ENCODE measurements around the gene NTF4. TPM values are rescaled to one million over a fixed set of nuclear protein-coding genes. Genes with fewer than 3 reads are reported as not detected.

NTF4 gene
- total and polyA plus RNA-seq, 2 of the 13 experiments (the other 11 are each of a cell fraction or from before 2014, with no cell fraction given), result not detected

GRCh38 chr19:49085020-49085867 is 20.6 kb upstream of the NTF4 start, which contains the start of gene SNRNP70 (continued):
- TF ChIP-seq YY1 (IDR thresholded peaks at IDR 0.05; ENCODE audit: insufficient read depth, insufficient replicate concordance, low read depth, low read length) (peak; percentile 44), ZNF674 (CRISPR knock-in tag; IDR thresholded peaks at IDR 0.05; ENCODE audit: low read depth) (no peak), FOXP1 (IDR thresholded peaks at IDR 0.05) (no peak), FOXP1 (CRISPR knock-in tag; IDR thresholded peaks at IDR 0.05) (no peak), HOXA3 (CRISPR knock-in tag; IDR thresholded peaks at IDR 0.05) (peak; percentile 87), MEIS2 (CRISPR knock-in tag; IDR thresholded peaks at IDR 0.05) (peak; percentile 80), THAP8 (CRISPR knock-in tag; IDR thresholded peaks at IDR 0.05; ENCODE audit: borderline replicate concordance) (no peak), ZNF691 (CRISPR knock-in tag; IDR thresholded peaks at IDR 0.05; ENCODE audit: borderline replicate concordance, low read depth) (peak; percentile 79), ZZZ3 (CRISPR knock-in tag; IDR thresholded peaks at IDR 0.05; ENCODE audit: borderline replicate concordance) (peak; percentile 96; the same call in 1 of the 2 replicates), REST (IDR thresholded peaks at IDR 0.05; ENCODE audit: borderline replicate concordance in 1 of 2, low read depth in 1 of 2, low read length in 2 of 2) (peak in 1 of 2 experiments; percentile 74; a peak in 1 of 4 replicates), PRDM15 (CRISPR knock-in tag; IDR thresholded peaks at IDR 0.05) (peak; percentile 60; the same call in 1 of the 2 replicates), ZNF547 (CRISPR knock-in tag; IDR thresholded peaks at IDR 0.05) (no peak; the same call in 1 of the 2 replicates), ZNF274 (CRISPR knock-in tag; IDR thresholded peaks at IDR 0.05) (no peak; the same call in 1 of the 2 replicates), WIZ (CRISPR knock-in tag; IDR thresholded peaks at IDR 0.05) (0 out of 2 replicates have a peak, but pooled peaks have one; percentile 24), MED1 (CRISPR knock-in tag; IDR thresholded peaks at IDR 0.05) (peak; percentile 68), TBX2 (CRISPR knock-in tag; IDR thresholded peaks at IDR 0.05; ENCODE audit: borderline replicate concordance) (peak; percentile 80), NR2F1 (CRISPR knock-in tag; IDR thresholded peaks at IDR 0.05) (no peak), ZFP41 (CRISPR knock-in tag; IDR thresholded peaks at IDR 0.05; ENCODE audit: borderline replicate concordance) (no peak), ZNF333 (CRISPR knock-in tag; IDR thresholded peaks at IDR 0.05; ENCODE audit: borderline replicate concordance) (no peak)

Data from HepG2 (cell line).